Activated naive CD8-positive, alpha-beta T cell treated with anti-CD3 and anti-CD28 coated beads for 36 hours (primary cell): Measurements from ENCODE around the gene ZNF568. TPM values are rescaled to one million over a fixed set of nuclear protein-coding genes. Genes with fewer than 3 reads are reported as not detected.

Experiments used
- DNase-seq: peaks from one replicate; pipeline ENCODE4 v3.0.0; 2021
- H3K27ac Mint-ChIP-seq: one replicate; pipeline ENCODE4 v1.8.0; 2022; ENCODE audit warnings: mild to moderate bottlenecking, moderate library complexity, mixed read lengths
- H3K27me3 Mint-ChIP-seq: one replicate; pipeline ENCODE4 v1.8.0; 2022; ENCODE audit warnings: mild to moderate bottlenecking, mixed read lengths
- H3K36me3 Mint-ChIP-seq: one replicate; pipeline ENCODE4 v1.8.0; 2021; ENCODE audit warnings: mild to moderate bottlenecking, mixed read lengths
- H3K4me1 Mint-ChIP-seq: one replicate; pipeline ENCODE4 v1.8.0; 2021; ENCODE audit warnings: mixed read lengths
- H3K4me3 Mint-ChIP-seq: one replicate; pipeline ENCODE4 v1.8.0; 2022; ENCODE audit warnings: mild to moderate bottlenecking, moderate library complexity, mixed read lengths
- H3K9me3 Mint-ChIP-seq: one replicate; pipeline ENCODE4 v1.8.0; 2022; ENCODE audit warnings: mixed read lengths
- total RNA-seq, 2 experiments: library from RNA; stranded (reverse); gene quantifications; one replicate each; pipeline ENCODE4 v1.2.3, GENCODE V29; 2021

Gene ZNF568
- total RNA-seq, 2 experiments from 2014 or later = 9.5 to 9.8 TPM

GRCh38 chr19:36973021-36973843 lies 57.1 kb downstream of the ZNF568 start:
- Mint-ChIP-seq H3K4me3 (peak overlapping the region; percentile 91), H3K36me3 (peaks cover 50% of the 10 kb centered on the region), H3K27me3 (no peaks in the 10 kb centered on the region), H3K4me1 (peaks cover 15% of the 10 kb centered on the region), H3K9me3 (peaks cover 7% of the 10 kb centered on the region), H3K27ac (peak overlapping the region; percentile 96)
- DNase-seq = peak; percentile 77

- H3K27me3 Mint-ChIP-seq = no peaks in the 10 kb centered on the region
- peak overlapping the region; percentile 91 for H3K4me3 Mint-ChIP-seq
- DNase-seq = no peak
- peaks cover 15% of the 10 kb centered on the region for H3K4me1 Mint-ChIP-seq
- H3K36me3 Mint-ChIP-seq = peaks cover 55% of the 10 kb centered on the region
- H3K27ac Mint-ChIP-seq = peak overlapping the region; percentile 96
- peaks cover 12% of the 10 kb centered on the region for H3K9me3 Mint-ChIP-seq
Measured at GRCh38 chr19:36973844-36974195, 57.7 kb downstream of the ZNF568 start.

DNA sequence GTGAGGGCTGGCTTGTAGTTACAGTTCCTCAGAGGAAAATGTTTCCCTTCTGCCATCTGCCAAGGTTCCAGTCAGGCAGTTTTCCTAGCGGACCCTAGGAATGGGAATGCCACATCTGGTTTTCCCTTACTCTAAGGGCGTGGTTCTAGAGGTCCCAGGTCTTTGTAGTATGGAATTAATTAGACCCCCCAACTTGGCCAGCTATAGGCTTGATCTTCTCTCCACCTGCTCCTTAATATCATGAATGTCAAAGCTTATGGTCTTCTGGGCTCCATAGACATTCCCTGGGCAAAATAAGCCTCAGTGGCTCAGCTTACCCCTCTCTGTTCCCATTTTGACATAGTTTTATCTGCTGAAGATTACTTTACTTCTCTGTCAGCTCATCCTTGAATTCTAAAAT lies 70.0 kb downstream of the ZNF568 start:
- Mint-ChIP-seq H3K36me3 (peaks cover 85% of the 10 kb centered on the region), H3K4me1 (no peaks in the 10 kb centered on the region), H3K27me3 (no peaks in the 10 kb centered on the region), H3K27ac (no peak overlapping the region), H3K9me3 (peaks cover 54% of the 10 kb centered on the region), H3K4me3 (no peak overlapping the region)
- DNase-seq = no peak

DNA sequence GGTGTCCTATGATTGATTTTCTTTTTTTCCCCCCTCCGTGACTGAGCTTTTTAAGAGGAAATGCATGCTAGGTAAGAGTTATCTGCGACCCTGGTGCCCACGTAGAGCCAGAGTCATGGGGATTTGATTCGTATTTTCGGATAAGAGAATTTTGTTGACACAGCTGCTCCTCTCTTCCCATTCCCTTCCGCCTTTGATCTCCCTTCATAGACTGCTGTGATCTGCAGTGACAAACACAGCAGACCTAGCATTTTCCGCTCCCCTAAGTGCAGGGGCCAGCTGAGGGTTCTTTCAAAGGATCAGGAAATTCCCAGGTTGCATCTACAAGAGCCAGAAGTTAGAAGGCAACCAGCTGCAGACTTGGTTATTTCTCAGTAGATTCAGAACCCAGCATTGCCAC lies 70.5 kb downstream of the ZNF568 start:
- no peak overlapping the region for H3K4me3 Mint-ChIP-seq
- H3K36me3 Mint-ChIP-seq = peaks cover 85% of the 10 kb centered on the region
- H3K9me3 Mint-ChIP-seq = peaks cover 58% of the 10 kb centered on the region
- no peaks in the 10 kb centered on the region for H3K27me3 Mint-ChIP-seq
- H3K27ac Mint-ChIP-seq = no peak overlapping the region
- no peak for DNase-seq
- H3K4me1 Mint-ChIP-seq = no peaks in the 10 kb centered on the region

DNA sequence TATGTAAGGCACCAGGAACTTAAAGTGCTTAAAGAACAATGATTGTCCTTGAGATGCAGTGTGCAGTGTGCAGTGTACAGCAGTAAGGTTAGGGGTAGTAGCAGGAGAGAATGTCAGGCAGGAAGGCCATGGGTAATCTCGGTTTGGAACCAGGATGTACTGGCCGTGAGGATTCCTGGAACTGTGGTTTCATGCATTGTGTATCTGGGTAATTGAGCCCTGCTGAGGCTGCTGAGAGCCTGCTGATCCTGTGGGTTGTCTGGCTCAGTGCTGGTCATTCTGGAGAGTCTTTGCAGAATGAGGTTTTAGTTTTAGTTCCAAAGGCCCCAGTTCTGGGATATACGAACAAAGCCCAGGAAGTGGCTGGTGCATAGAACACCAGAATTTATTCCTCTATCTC lies 71.0 kb downstream of the ZNF568 start:
- Mint-ChIP-seq H3K4me1 (no peaks in the 10 kb centered on the region), H3K27ac (no peak overlapping the region), H3K36me3 (peaks cover 87% of the 10 kb centered on the region), H3K4me3 (no peak overlapping the region), H3K27me3 (no peaks in the 10 kb centered on the region), H3K9me3 (peaks cover 57% of the 10 kb centered on the region)
- DNase-seq = no peak

GRCh38 chr19:36997152-36997842 lies 81.2 kb downstream of the ZNF568 start:
- no peak for DNase-seq
- H3K4me3 Mint-ChIP-seq = no peak overlapping the region
- H3K36me3 Mint-ChIP-seq = peaks cover 64% of the 10 kb centered on the region
- H3K27me3 Mint-ChIP-seq = no peaks in the 10 kb centered on the region
- H3K27ac Mint-ChIP-seq = no peak overlapping the region
- H3K4me1 Mint-ChIP-seq = no peaks in the 10 kb centered on the region
- H3K9me3 Mint-ChIP-seq = peaks cover 57% of the 10 kb centered on the region

DNA sequence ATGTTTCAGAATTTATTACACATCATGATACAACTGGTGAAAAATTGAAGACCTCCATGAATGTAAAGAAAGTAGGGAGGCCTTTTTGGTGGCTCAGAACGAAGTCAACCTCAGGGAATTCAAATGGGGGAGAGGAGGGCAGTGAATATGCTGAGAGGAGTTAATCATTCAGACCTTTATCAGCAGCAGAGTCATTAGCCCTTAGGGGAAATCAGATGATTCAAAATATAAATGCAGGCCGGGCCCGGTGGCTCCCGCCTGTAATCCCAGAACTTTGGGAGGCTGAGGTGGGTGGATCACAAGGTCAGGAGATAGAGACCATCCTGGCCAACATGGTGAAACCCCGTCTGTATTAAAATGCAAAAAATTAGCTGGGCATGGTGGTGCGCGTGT lies 81.7 kb downstream of the ZNF568 start:
- no peak overlapping the region for H3K27ac Mint-ChIP-seq
- no peaks in the 10 kb centered on the region for H3K27me3 Mint-ChIP-seq
- peaks cover 54% of the 10 kb centered on the region for H3K9me3 Mint-ChIP-seq
- DNase-seq = no peak
- peaks cover 60% of the 10 kb centered on the region for H3K36me3 Mint-ChIP-seq
- H3K4me1 Mint-ChIP-seq = no peaks in the 10 kb centered on the region
- no peak overlapping the region for H3K4me3 Mint-ChIP-seq

DNA sequence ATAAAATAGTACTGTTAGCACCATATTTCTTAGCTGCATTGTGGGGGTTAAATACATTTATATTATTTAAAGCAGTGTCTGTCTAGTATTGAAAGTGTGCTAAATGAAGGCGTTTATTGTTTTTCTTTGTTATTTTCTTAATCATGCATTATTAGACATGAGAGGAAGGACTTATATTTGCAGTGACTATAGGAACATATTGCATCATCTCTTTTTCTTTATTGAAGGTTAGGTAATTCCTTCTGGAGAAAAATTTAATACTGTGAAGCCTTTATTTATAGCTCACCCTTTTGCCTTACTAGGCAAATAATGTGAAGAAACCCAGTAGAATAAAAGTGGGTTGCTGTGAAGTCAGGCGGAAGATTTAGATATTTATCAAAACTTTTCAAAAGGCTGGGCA lies 83.2 kb downstream of the ZNF568 start:
- DNase-seq = no peak
- no peaks in the 10 kb centered on the region for H3K4me1 Mint-ChIP-seq
- no peak overlapping the region for H3K4me3 Mint-ChIP-seq
- peaks cover 44% of the 10 kb centered on the region for H3K9me3 Mint-ChIP-seq
- no peaks in the 10 kb centered on the region for H3K27me3 Mint-ChIP-seq
- no peak overlapping the region for H3K27ac Mint-ChIP-seq
- H3K36me3 Mint-ChIP-seq = peaks cover 47% of the 10 kb centered on the region

- DNase-seq = peak; percentile 69
- peaks cover 34% of the 10 kb centered on the region for H3K9me3 Mint-ChIP-seq
- peaks cover 22% of the 10 kb centered on the region for H3K36me3 Mint-ChIP-seq
- peaks cover 2% of the 10 kb centered on the region for H3K4me1 Mint-ChIP-seq
- peak overlapping the region; percentile 76 for H3K4me3 Mint-ChIP-seq
- H3K27me3 Mint-ChIP-seq = no peaks in the 10 kb centered on the region
- H3K27ac Mint-ChIP-seq = peak overlapping the region; percentile 77
Measured at GRCh38 chr19:37007587-37008220, 91.6 kb downstream of the ZNF568 start.

GRCh38 chr19:37009871-37010270 lies 93.7 kb downstream of the ZNF568 start:
- Mint-ChIP-seq H3K9me3 (peaks cover 38% of the 10 kb centered on the region), H3K27me3 (no peaks in the 10 kb centered on the region), H3K36me3 (peaks cover 33% of the 10 kb centered on the region), H3K27ac (no peak overlapping the region), H3K4me3 (no peak overlapping the region), H3K4me1 (peaks cover 2% of the 10 kb centered on the region)
- no peak for DNase-seq

DNA sequence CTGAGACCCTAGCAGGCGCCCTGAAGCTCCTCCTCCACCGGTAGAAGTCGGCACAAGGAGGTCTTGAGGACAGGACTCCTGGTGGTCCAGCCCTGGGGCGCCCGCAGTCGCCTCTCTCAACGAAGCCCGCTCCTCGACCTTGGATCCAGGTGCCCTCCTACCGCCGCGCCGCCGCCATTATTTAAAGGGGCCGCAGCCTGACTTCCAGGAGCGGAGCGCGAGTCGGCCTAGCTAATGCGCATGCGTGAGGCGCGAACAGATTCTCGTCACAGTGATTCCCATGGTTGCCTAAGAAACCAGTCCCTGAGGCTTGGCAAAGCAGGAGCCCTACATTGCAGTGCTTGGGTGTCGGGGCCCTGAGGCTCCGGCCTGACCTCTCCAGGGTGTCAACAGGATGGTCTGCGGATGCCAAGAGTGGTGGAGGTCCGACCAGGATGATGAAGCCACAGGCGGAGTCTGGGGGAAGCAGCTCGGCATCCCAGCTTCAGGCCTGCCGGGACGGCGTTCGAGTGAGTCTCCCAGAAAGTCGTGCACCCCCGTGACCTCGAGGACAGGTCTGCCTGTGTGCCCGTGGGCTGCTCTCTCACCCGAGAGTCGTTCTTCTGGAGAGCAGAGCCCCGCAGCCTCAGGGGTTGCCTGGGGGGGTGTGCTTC lies 96.1 kb downstream of the ZNF568 start:
- Mint-ChIP-seq H3K9me3 (peaks cover 42% of the 10 kb centered on the region), H3K36me3 (peaks cover 42% of the 10 kb centered on the region), H3K4me3 (no peak overlapping the region), H3K27me3 (no peaks in the 10 kb centered on the region), H3K27ac (no peak overlapping the region), H3K4me1 (peaks cover 2% of the 10 kb centered on the region)
- no peak for DNase-seq

DNA sequence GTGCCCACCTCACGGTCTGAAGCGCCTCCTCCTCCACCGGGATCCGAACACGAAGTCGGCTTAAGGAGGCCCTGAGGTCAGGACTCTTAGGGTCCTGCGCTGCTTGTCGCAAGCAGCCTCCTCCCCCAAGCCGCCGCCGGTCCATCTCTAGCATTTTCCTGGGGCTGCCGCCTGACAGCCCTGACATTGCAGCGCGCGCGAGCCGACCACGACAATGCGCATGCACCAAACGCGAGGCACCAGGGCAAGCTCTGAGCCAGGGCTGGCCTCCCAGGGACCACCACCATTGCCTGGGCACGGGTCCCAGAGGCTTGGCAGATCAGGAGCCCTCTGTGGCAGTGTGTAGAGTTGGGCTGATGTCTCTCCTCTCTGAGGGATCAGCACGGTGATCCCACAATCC lies 98.3 kb downstream of the ZNF568 start:
- no peaks in the 10 kb centered on the region for H3K27me3 Mint-ChIP-seq
- H3K4me1 Mint-ChIP-seq = no peaks in the 10 kb centered on the region
- H3K9me3 Mint-ChIP-seq = peaks cover 44% of the 10 kb centered on the region
- H3K4me3 Mint-ChIP-seq = no peak overlapping the region
- H3K36me3 Mint-ChIP-seq = peaks cover 42% of the 10 kb centered on the region
- no peak for DNase-seq
- H3K27ac Mint-ChIP-seq = no peak overlapping the region

GRCh38 chr19:37045140-37045539 lies 129.0 kb downstream of the ZNF568 start:
- peaks cover 38% of the 10 kb centered on the region for H3K9me3 Mint-ChIP-seq
- H3K4me1 Mint-ChIP-seq = no peaks in the 10 kb centered on the region
- DNase-seq = no peak
- H3K27ac Mint-ChIP-seq = no peak overlapping the region
- no peak overlapping the region for H3K4me3 Mint-ChIP-seq
- no peaks in the 10 kb centered on the region for H3K27me3 Mint-ChIP-seq
- H3K36me3 Mint-ChIP-seq = peaks cover 6% of the 10 kb centered on the region
